K562 (cell line): ENCODE data around the gene PHTF1. TPM values are rescaled to one million over a fixed set of nuclear protein-coding genes. Genes with fewer than 3 reads are reported as not detected.

Experiments used
- BACH1 ChIP-seq: fragments of 200-800 bp; sonication (Bioruptor generic); IDR thresholded peaks from 2 replicates; pipeline ENCODE4 v1.6.1; 2016; ENCODE audit warnings: missing genetic modification characterization, missing compliant biosample characterization
- CBX2 ChIP-seq: fragments of 200-600 bp; sonication (generic); IDR thresholded peaks from one replicate; pipeline ENCODE4 v1.6.1; 2012; ENCODE audit warnings: mild to moderate bottlenecking, low read length, inconsistent platforms; ENCODE audit not compliant: insufficient read depth, poor library complexity, severe bottlenecking
- CCNT2 ChIP-seq: IDR thresholded peaks from 2 replicates; pipeline ENCODE4 v1.6.1; 2011; ENCODE audit warnings: borderline replicate concordance, low read depth, mild to moderate bottlenecking, moderate library complexity, mixed read lengths, low read length; ENCODE audit not compliant: insufficient read length; ENCODE audit errors: extremely low read depth
- CTBP1 ChIP-seq: fragments of 450-650 bp; IDR thresholded peaks from 2 replicates; pipeline ENCODE4 v1.6.1; 2016; ENCODE audit warnings: borderline replicate concordance
- DDX20 ChIP-seq: fragments of 450-650 bp; IDR thresholded peaks from 2 replicates; pipeline ENCODE4 v1.6.1; 2016; ENCODE audit warnings: missing genetic modification characterization, low read depth, mild to moderate bottlenecking, missing compliant biosample characterization, moderate library complexity
- ELF4 ChIP-seq: fragments of 450-650 bp; formaldehyde crosslinking; IDR thresholded peaks from 2 replicates; pipeline ENCODE4 v1.4.0; 2022; ENCODE audit warnings: missing genetic modification characterization
- GATA2 ChIP-seq: sonication (generic); formaldehyde crosslinking; IDR thresholded peaks from 2 replicates; pipeline ENCODE4 v1.4.0; 2020; ENCODE audit warnings: mild to moderate bottlenecking, missing genetic modification reagents
- HMBOX1 ChIP-seq: sonication (generic); IDR thresholded peaks from 2 replicates; pipeline ENCODE4 v1.6.1; 2016
- NFIC ChIP-seq: fragments of 450-650 bp; IDR thresholded peaks from 2 replicates; pipeline ENCODE4 v1.6.1; 2017; ENCODE audit warnings: mild to moderate bottlenecking, inconsistent platforms
- PBX2 ChIP-seq, 2 experiments: IDR thresholded peaks in 1 of 2; conservative IDR thresholded peaks in 1 of 2; 2 replicates each; pipeline ENCODE4 v1.6.1; 2016; ENCODE audit warnings: low read depth in 2 of 2, mild to moderate bottlenecking in 1 of 2, missing compliant biosample characterization in 1 of 2, missing genetic modification characterization in 1 of 2, moderate library complexity in 1 of 2
- PKNOX1 ChIP-seq: fragments of 450-650 bp; IDR thresholded peaks from 2 replicates; pipeline ENCODE4 v1.6.1; 2016
- TCF3 ChIP-seq: sonication (generic); formaldehyde crosslinking; IDR thresholded peaks from 2 replicates; pipeline ENCODE4 v1.4.0; 2020; ENCODE audit warnings: mild to moderate bottlenecking, missing genetic modification reagents
- THAP7 ChIP-seq: fragments of 250-450 bp; sonication (Bioruptor Pico); IDR thresholded peaks from 2 replicates; pipeline ENCODE4 v1.5.0; 2021
- TSHZ1 ChIP-seq: fragments of 250-450 bp; sonication (Bioruptor Pico); IDR thresholded peaks from 2 replicates; pipeline ENCODE4 v1.4.0; 2020; ENCODE audit warnings: mild to moderate bottlenecking, moderate library complexity
- USF1 ChIP-seq: sonication (generic); formaldehyde crosslinking; IDR thresholded peaks from 2 replicates; pipeline ENCODE4 v1.9.0; 2022; ENCODE audit warnings: mild to moderate bottlenecking, missing genetic modification reagents
- ZKSCAN3 ChIP-seq: fragments of 250-450 bp; sonication (Bioruptor Pico); IDR thresholded peaks from 2 replicates; pipeline ENCODE4 v1.4.0; 2020
- ZNF24 ChIP-seq: fragments of 450-650 bp; IDR thresholded peaks from 2 replicates; pipeline ENCODE4 v1.6.1; 2016
- polyA plus RNA-seq, 8 experiments: library from polyadenylated mRNA; depleted of rRNA in 4 of 8; stranded (reverse) in 5 of 8; unstranded in 3 of 8; fragments of >200 nt; fragmentation: Nextera tagmentation in 2 of 8; fragmentation: Illumina TruSeq in 1 of 8; extraction: Ambion mirVana in 2 of 8; extraction: Trizol in 1 of 8; gene quantifications; 2 replicates each; pipeline versions ENCODE4 v1.2.1 to v1.2.3, GENCODE V29; 2011 to 2014; ENCODE audit warnings: inconsistent platforms in 1 of 8, missing spikeins in 1 of 8
- total RNA-seq, 7 experiments: library from RNA; depleted of rRNA in 6 of 7; stranded (reverse); fragments of >200 nt in 6 of 7; fragmentation: Illumina TruSeq in 2 of 7; extraction: Trizol in 2 of 7; gene quantifications; 2 replicates each; pipeline versions ENCODE4 v1.2.1 to v1.2.3, GENCODE V29; 2011 to 2021; ENCODE audit warnings: low replicate concordance in 1 of 7

PHTF1 gene
- total and polyA plus RNA-seq, 9 of the 15 experiments (the other 6 are each of a cell fraction or from before 2014, with no cell fraction given), result 8.4 to 36.2 (median 23.0) TPM

GRCh38 chr1:113783254-113784103, 24.2 kb upstream of the PHTF1 start (continued):
- TF ChIP-seq NFIC (peak; percentile 68), CBX2 (no peak), USF1 (no peak), DDX20 (no peak), THAP7 (CRISPR knock-in tag) (no peak), GATA2 (0 out of 2 replicates have a peak, but pooled peaks have one; percentile 20), TSHZ1 (no peak), PBX2 (CRISPR knock-in tag; IDR thresholded peaks at IDR 0.05; ENCODE audit: low read depth) (no peak), PBX2 (tag; conservative IDR thresholded peaks at IDR 0.05; ENCODE audit: low read depth) (no peak), ELF4 (CRISPR knock-in tag) (no peak), CCNT2 (no peak), BACH1 (tag) (0 out of 2 replicates have a peak, but pooled peaks have one; percentile 59), TCF3 (CRISPR knock-in tag) (no peak), ZKSCAN3 (CRISPR knock-in tag) (no peak), HMBOX1 (peak; percentile 76), PKNOX1 (peak; percentile 38; the same call in 1 of the 2 replicates), CTBP1 (peak; percentile 24; the same call in 1 of the 2 replicates), ZNF24 (no peak)
